K562 (cell line): Measurements from ENCODE around the gene MFSD2B. TPM values are rescaled to one million over a fixed set of nuclear protein-coding genes. Genes with fewer than 3 reads are reported as not detected.

ENCODE experiments used
- ARID2 ChIP-seq: fragments of 450-650 bp; IDR thresholded peaks from 2 replicates; pipeline ENCODE4 v1.6.1; 2017; ENCODE audit warnings: antibody characterized with exemption, mild to moderate bottlenecking
- CHCHD3 ChIP-seq: fragments of 250-450 bp; sonication (Bioruptor Pico); IDR thresholded peaks from 2 replicates; pipeline ENCODE4 v2.1.2; 2022; ENCODE audit warnings: mild to moderate bottlenecking
- CREB1 ChIP-seq, 2 experiments: sonication (generic) in 1 of 2; formaldehyde crosslinking in 1 of 2; IDR thresholded peaks; 2 replicates each; pipeline versions ENCODE4 v1.6.1 to v1.8.0; 2012 to 2022; ENCODE audit warnings: inconsistent platforms in 1 of 2, mild to moderate bottlenecking in 1 of 2, missing genetic modification reagents in 1 of 2, moderate library complexity in 1 of 2
- EHMT2 ChIP-seq: fragments of 450-650 bp; IDR thresholded peaks from 2 replicates; pipeline ENCODE4 v1.6.1; 2018; ENCODE audit warnings: antibody characterized with exemption
- ESRRA ChIP-seq: fragments of 450-650 bp; IDR thresholded peaks from 2 replicates; pipeline ENCODE4 v1.6.1; 2014; ENCODE audit warnings: low read depth, mild to moderate bottlenecking, moderate library complexity, borderline replicate concordance
- ESRRB ChIP-seq: fragments of 250-450 bp; sonication (Bioruptor Pico); IDR thresholded peaks from 2 replicates; pipeline ENCODE4 v1.5.0; 2020; ENCODE audit warnings: mild to moderate bottlenecking, moderate library complexity, borderline replicate concordance
- HNRNPL ChIP-seq: fragments of 200-400 bp; formaldehyde crosslinking; IDR thresholded peaks from 2 replicates; pipeline ENCODE4 v1.6.1; 2017; ENCODE audit warnings: low read depth, mild to moderate bottlenecking, low read length
- MCM5 ChIP-seq: fragments of 450-650 bp; IDR thresholded peaks from 2 replicates; pipeline ENCODE4 v1.6.1; 2016; ENCODE audit warnings: low read depth
- MCM7 ChIP-seq, 2 experiments: fragments of 450-650 bp; IDR thresholded peaks; 2 replicates each; pipeline ENCODE4 v1.6.1; 2016 to 2018
- NR1H2 ChIP-seq: sonication (generic); formaldehyde crosslinking; IDR thresholded peaks from 2 replicates; pipeline ENCODE4 v1.4.0; 2020; ENCODE audit warnings: mild to moderate bottlenecking, missing genetic modification reagents
- RBFOX2 ChIP-seq: fragments of 200-400 bp; formaldehyde crosslinking; IDR thresholded peaks from 2 replicates; pipeline ENCODE4 v1.6.1; 2017; ENCODE audit warnings: low read depth, mild to moderate bottlenecking, low read length, moderate library complexity
- SETDB1 ChIP-seq: IDR thresholded peaks from one replicate; pipeline ENCODE4 v1.6.1; 2012; ENCODE audit warnings: low read length, control low read depth, inconsistent platforms
- SMC3 ChIP-seq: conservative IDR thresholded peaks from 2 replicates; pipeline ENCODE4 v1.6.1; 2011; ENCODE audit warnings: low read depth, low read length, improper control_type of control experiment; ENCODE audit not compliant: insufficient read depth
- SOX6 ChIP-seq: fragments of 450-650 bp; IDR thresholded peaks from 2 replicates; pipeline ENCODE4 v1.6.1; 2014; ENCODE audit warnings: mild to moderate bottlenecking
- SRSF7 ChIP-seq: fragments of 200-400 bp; formaldehyde crosslinking; optimal IDR thresholded peaks from 2 replicates; pipeline ENCODE3; 2017; ENCODE audit warnings: mild to moderate bottlenecking, low read depth, low read length
- STAG1 ChIP-seq: sonication (generic); formaldehyde crosslinking; IDR thresholded peaks from 2 replicates; pipeline ENCODE4 v1.5.0; 2020; ENCODE audit warnings: missing genetic modification reagents, borderline replicate concordance
- TCF7 ChIP-seq: sonication (generic); IDR thresholded peaks from 2 replicates; pipeline ENCODE4 v1.6.1; 2016; ENCODE audit warnings: antibody characterized with exemption, borderline replicate concordance
- TCF7L2 ChIP-seq: fragments of 150-350 bp; IDR thresholded peaks from 2 replicates; pipeline ENCODE4 v1.6.1; 2016; ENCODE audit warnings: low read depth, mild to moderate bottlenecking, low read length, moderate library complexity
- TSC22D4 ChIP-seq: fragments of 450-650 bp; IDR thresholded peaks from 2 replicates; pipeline ENCODE4 v1.6.1; 2016; ENCODE audit warnings: missing genetic modification characterization, missing biosample characterization, control low read depth
- ZNF134 ChIP-seq: fragments of 250-450 bp; sonication (Bioruptor Pico); conservative IDR thresholded peaks from 2 replicates; pipeline ENCODE4 v1.4.0; 2020
- polyA plus RNA-seq, 8 experiments: library from polyadenylated mRNA; depleted of rRNA in 4 of 8; stranded (reverse) in 5 of 8; unstranded in 3 of 8; fragments of >200 nt; fragmentation: Nextera tagmentation in 2 of 8; fragmentation: Illumina TruSeq in 1 of 8; extraction: Ambion mirVana in 2 of 8; extraction: Trizol in 1 of 8; gene quantifications; 2 replicates each; pipeline versions ENCODE4 v1.2.1 to v1.2.3, GENCODE V29; 2011 to 2014; ENCODE audit warnings: inconsistent platforms in 1 of 8, missing spikeins in 1 of 8
- total RNA-seq, 7 experiments: library from RNA; depleted of rRNA in 6 of 7; stranded (reverse); fragments of >200 nt in 6 of 7; fragmentation: Illumina TruSeq in 2 of 7; extraction: Trizol in 2 of 7; gene quantifications; 2 replicates each; pipeline versions ENCODE4 v1.2.1 to v1.2.3, GENCODE V29; 2011 to 2021; ENCODE audit warnings: low replicate concordance in 1 of 7
- TF ChIP-seq, protein P1 (sequence below): fragments of 450-650 bp; IDR thresholded peaks from 2 replicates; pipeline ENCODE4 v1.6.1; 2016; ENCODE audit warnings: mild to moderate bottlenecking
- TF ChIP-seq, protein P2 (sequence below): fragments of 250-450 bp; sonication (Bioruptor Pico); IDR thresholded peaks from 2 replicates; pipeline ENCODE4 v1.5.0; 2021; ENCODE audit warnings: mild to moderate bottlenecking, moderate library complexity
- TF ChIP-seq, protein P3 (sequence below): fragments of 250-450 bp; sonication (Bioruptor Pico); IDR thresholded peaks from 2 replicates; pipeline ENCODE4 v1.8.0; 2021; ENCODE audit warnings: borderline replicate concordance, mild to moderate bottlenecking, moderate library complexity; ENCODE audit not compliant: poor library complexity, severe bottlenecking

The MFSD2B gene
- total and polyA plus RNA-seq, 9 of the 15 experiments (the other 6 are each of a cell fraction or from before 2014, with no cell fraction given) = 2.6 to 10.9 (median 6.8) TPM

DNA sequence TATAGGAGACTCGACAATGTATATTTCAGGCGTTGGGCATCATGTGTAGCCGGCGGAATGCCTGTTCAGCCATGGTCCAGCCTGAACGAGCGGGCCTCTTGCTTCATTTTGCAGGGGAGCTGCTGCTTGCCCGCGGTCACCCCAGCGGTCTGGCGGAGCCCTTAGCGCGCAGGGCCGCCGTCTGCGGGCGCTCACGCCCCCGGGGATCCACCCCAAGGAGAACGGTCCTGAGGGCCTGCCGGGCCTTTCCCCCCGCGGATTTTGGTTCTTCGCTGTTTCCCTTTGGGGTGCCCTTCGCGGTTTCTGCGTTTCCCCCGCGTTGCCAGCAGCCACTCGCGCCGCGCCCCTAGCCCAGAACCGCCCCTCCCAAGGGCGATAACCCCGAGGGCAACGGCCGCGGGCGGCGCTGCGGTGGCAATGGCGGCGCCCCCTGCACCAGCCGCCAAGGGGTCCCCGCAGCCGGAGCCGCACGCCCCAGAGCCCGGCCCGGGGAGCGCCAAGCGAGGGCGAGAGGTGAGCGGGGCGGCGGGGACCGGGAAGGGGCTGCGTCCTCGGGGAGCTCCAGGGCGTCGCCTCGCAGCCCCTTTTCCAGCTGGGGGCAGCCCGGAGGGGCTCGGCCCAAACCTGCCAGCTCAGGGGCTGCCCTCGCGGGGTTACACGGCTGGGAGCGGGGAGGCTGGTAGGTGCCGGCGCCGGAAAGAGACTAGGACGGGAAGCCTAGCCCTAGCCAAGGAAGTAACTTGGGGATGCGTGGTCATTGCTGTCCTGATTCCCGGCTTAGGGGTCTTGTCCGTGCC, at the start of gene MFSD2B (continued):
- TF ChIP-seq SRSF7 = no peak
- TF ChIP-seq EHMT2 = no peak
- TF ChIP-seq CHCHD3 = no peak
- peak; percentile 89 for TF ChIP-seq HNRNPL
- TF ChIP-seq ARID2 = no peak
- TF ChIP-seq, protein P1, sequence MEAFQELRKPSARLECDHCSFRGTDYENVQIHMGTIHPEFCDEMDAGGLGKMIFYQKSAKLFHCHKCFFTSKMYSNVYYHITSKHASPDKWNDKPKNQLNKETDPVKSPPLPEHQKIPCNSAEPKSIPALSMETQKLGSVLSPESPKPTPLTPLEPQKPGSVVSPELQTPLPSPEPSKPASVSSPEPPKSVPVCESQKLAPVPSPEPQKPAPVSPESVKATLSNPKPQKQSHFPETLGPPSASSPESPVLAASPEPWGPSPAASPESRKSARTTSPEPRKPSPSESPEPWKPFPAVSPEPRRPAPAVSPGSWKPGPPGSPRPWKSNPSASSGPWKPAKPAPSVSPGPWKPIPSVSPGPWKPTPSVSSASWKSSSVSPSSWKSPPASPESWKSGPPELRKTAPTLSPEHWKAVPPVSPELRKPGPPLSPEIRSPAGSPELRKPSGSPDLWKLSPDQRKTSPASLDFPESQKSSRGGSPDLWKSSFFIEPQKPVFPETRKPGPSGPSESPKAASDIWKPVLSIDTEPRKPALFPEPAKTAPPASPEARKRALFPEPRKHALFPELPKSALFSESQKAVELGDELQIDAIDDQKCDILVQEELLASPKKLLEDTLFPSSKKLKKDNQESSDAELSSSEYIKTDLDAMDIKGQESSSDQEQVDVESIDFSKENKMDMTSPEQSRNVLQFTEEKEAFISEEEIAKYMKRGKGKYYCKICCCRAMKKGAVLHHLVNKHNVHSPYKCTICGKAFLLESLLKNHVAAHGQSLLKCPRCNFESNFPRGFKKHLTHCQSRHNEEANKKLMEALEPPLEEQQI = no peak
- TF ChIP-seq CREB1 (IDR thresholded peaks at IDR 0.05) = no peak
- TF ChIP-seq CREB1 (CRISPR knock-in tag; IDR thresholded peaks at IDR 0.05) = 0 out of 2 replicates have a peak, but pooled peaks have one; percentile 34
- TF ChIP-seq TSC22D4 (tag) = no peak
- TF ChIP-seq TCF7 = no peak
- TF ChIP-seq MCM7 (IDR thresholded peaks at IDR 0.05) = no peak
- TF ChIP-seq RBFOX2 = peak; percentile 83
- no peak for TF ChIP-seq TCF7L2
- no peak for TF ChIP-seq ESRRB
- TF ChIP-seq, protein P2, sequence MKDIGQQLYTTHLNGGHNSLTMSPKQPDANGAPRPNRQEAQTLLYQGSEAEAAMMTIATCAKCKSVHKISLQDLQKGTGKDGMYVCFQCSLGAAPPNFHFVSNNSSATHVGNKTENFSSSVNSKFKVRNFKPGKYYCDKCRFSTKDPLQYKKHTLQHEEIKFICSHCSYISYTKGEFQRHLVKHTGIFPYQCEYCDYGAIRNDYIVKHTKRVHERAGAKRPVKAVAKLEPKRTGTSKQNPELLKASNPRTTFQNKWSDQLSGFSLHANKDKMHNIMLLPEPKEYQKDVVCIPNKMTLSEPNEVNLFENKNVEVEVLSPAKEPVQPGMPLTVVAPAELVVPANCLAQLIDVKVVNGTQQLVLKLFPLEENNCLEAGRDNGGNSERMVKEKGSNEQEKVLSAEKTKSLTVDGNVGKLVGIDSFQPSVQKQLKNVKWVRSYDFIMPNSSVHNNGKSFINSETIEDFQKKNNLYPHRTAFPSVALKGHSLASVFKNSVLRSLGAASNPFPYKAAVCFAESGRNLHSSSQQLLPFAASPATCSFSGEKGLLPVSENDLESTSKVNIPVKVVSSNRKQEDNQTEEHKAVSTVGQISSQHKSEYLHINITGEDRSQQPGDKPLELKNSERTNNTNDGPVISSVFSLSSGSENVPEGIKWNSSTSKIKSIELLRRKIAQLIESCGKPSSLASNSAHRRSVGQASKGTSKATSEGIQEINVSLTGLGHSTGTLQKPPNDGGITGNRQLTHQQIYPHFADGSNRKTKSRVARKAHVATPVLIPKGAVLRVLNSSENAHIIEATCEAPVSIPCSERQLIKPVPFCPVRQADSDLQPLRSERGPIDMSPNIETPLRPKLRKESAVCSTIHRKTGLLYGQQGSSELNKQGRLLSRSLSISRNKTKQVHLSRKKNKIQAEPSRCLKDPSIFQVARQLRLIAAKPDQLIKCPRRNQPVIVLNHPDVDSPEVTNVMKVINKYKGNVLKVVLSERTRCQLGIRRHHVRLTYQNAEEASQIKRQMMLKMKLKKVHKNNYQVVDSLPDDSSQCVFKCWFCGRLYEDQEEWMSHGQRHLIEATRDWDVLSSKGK = no peak
- peak; percentile 23; the same call in 1 of the 2 replicates for TF ChIP-seq ESRRA
- no peak for TF ChIP-seq NR1H2 (CRISPR knock-in tag)
- no peak for TF ChIP-seq MCM5
- TF ChIP-seq, protein P3, sequence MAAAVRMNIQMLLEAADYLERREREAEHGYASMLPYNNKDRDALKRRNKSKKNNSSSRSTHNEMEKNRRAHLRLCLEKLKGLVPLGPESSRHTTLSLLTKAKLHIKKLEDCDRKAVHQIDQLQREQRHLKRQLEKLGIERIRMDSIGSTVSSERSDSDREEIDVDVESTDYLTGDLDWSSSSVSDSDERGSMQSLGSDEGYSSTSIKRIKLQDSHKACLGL (CRISPR knock-in tag) = no peak
- no peak for TF ChIP-seq STAG1 (CRISPR knock-in tag)
- no peak for TF ChIP-seq ZNF134
- no peak for TF ChIP-seq SMC3
- no peak for TF ChIP-seq SOX6
- no peak for TF ChIP-seq SETDB1
